ENCODE data around the gene TGOLN2.

DNA sequence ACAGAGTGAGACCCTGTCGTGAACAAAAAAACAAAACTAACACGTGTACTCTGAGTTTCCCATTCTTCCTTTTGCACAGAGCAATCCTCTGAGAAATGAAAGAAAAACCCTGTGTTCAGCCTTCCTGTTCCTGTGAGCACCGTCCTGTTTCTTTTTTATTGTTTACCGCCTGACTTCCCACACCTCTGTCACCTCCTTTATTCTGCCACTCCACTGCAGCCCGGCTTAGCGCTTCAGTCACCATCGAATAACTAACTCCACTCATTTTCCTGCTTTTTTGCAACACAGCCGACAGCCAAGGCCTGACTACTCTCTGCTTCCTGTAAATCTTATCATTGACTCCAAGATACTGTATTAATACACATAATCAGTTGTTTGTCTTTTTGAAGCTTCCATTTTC lies 40.9 kb downstream of the TGOLN2 start:
- TF ChIP-seq, protein P1, sequence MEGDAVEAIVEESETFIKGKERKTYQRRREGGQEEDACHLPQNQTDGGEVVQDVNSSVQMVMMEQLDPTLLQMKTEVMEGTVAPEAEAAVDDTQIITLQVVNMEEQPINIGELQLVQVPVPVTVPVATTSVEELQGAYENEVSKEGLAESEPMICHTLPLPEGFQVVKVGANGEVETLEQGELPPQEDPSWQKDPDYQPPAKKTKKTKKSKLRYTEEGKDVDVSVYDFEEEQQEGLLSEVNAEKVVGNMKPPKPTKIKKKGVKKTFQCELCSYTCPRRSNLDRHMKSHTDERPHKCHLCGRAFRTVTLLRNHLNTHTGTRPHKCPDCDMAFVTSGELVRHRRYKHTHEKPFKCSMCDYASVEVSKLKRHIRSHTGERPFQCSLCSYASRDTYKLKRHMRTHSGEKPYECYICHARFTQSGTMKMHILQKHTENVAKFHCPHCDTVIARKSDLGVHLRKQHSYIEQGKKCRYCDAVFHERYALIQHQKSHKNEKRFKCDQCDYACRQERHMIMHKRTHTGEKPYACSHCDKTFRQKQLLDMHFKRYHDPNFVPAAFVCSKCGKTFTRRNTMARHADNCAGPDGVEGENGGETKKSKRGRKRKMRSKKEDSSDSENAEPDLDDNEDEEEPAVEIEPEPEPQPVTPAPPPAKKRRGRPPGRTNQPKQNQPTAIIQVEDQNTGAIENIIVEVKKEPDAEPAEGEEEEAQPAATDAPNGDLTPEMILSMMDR (IDR thresholded peaks at IDR 0.05) = no peak
- no peak for TF ChIP-seq POLR2A (IDR thresholded peaks at IDR 0.05)

All from body of pancreas (tissue), 4 donors.